ENCODE results near the gene ST3GAL2.
"Not testable (repeated sequence)": the region's sequence is repeated elsewhere in the genome, so short reads cannot be mapped to it uniquely, and the experiment has no call there.

The ST3GAL2 gene

DNA sequence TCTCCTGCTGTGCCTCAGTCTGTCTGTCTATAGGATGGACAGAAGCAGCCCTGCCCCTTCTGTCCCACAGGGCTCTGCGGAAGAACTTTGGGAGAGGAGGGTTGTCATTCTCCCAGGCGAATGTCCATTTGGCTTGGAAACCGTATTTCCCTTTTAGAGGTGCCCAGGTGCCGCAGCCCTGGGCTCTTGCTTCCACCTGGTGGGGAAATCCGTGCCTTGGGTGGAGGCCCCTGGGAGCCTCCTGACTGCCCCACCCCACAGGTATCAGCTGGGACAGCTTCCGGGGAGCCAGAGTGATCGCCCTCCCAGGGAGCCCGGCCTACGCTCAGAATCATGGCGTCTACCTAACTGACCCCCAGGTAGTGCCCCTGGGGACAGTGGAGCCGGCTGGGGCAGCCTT is 28.2 kb upstream of the ST3GAL2 start:
- DNase-seq (ENCODE audit: low spot score): no peak

- DNase-seq (ENCODE audit: low spot score): no peak
Observed at GRCh38 chr16:70466805-70467076, 27.8 kb upstream of the ST3GAL2 start.

- no peak for DNase-seq (ENCODE audit: low spot score)
Observed at GRCh38 chr16:70465999-70466804, 27.3 kb upstream of the ST3GAL2 start.

- no peak for DNase-seq (ENCODE audit: low spot score)
Observed at GRCh38 chr16:70463235-70463634, 24.3 kb upstream of the ST3GAL2 start.

DNA sequence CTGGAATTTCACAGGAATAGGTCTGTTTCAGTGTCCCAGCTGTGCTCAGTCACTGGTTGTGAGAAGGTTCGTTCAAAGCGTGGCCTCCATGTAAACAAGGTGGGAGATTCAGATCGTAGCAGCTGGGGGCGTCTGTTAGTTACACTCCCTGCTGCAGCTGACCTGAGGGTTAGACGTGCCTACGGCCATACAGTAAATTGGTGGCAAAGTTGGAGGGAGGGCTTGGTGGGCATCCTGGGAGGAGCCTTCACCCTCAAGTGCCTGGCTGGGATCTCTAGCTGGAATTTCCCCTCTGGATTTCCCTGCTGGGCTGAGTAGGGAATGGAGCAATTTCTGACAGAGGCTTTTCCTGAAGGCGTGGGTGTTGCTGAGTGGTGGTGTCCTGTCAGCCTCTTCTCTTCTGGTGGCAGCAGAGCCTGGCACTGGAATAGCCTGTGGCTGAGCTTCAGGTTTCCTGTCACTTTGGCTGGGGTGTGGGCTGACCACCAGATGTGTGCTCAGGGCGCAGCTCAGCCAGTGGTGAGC is 21.9 kb upstream of the ST3GAL2 start:
- peak; percentile 48 for DNase-seq (ENCODE audit: low spot score)

- DNase-seq (ENCODE audit: low spot score): no peak
Observed at GRCh38 chr16:70457446-70458166, 18.7 kb upstream of the ST3GAL2 start.

DNA sequence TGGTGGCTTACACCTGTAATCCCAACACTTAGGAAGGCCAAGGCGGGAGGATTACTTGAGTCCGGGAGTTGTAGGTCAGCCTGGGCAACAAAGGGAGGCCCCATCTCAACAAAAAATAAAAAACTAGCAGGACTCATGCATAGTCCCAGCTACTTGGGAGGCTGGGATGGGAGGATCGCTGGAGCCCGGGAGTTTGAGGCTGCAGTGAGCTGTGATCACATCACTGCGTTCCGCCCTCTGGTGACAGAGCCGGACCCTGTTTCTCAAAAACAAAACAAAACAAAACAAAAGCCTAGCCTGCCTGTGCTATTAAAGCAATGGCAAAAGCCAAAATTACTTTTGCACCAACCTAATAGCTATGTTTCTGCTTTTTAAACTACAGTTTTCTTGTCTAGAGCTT is 17.0 kb upstream of the ST3GAL2 start:
- DNase-seq (ENCODE audit: low spot score): no peak

GRCh38 chr16:70454222-70455034 is 15.5 kb upstream of the ST3GAL2 start, which contains the start of gene FCSK:
Gene FCSK (plus strand): TSS chr16:70454595. CDS start chr16:70463191, 8,596 bp downstream.
- peak; percentile 84 for DNase-seq (ENCODE audit: low spot score)

DNA sequence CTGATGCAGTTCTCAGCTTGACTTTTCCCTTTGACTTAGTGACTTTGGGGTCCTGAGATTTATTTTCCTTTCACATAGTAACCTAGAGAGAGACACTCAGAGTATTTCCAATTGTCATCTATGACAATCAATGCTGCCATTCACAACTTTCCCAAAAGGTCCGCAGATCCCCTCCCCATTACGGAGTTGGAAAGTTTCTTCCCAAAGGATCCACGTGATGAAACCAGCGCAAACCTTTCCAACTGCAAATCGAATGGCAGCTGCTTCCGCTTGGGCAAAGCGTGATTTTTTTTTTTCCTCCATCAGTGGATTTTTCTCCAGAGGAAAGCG is 15.0 kb upstream of the ST3GAL2 start:
- peak; percentile 52 for DNase-seq (ENCODE audit: low spot score)

- no peak for DNase-seq (ENCODE audit: low spot score)
Observed at GRCh38 chr16:70453117-70453891, 14.4 kb upstream of the ST3GAL2 start.

GRCh38 chr16:70451004-70451340 is 12.1 kb upstream of the ST3GAL2 start:
- DNase-seq (ENCODE audit: low spot score): not testable (repeated sequence)

DNA sequence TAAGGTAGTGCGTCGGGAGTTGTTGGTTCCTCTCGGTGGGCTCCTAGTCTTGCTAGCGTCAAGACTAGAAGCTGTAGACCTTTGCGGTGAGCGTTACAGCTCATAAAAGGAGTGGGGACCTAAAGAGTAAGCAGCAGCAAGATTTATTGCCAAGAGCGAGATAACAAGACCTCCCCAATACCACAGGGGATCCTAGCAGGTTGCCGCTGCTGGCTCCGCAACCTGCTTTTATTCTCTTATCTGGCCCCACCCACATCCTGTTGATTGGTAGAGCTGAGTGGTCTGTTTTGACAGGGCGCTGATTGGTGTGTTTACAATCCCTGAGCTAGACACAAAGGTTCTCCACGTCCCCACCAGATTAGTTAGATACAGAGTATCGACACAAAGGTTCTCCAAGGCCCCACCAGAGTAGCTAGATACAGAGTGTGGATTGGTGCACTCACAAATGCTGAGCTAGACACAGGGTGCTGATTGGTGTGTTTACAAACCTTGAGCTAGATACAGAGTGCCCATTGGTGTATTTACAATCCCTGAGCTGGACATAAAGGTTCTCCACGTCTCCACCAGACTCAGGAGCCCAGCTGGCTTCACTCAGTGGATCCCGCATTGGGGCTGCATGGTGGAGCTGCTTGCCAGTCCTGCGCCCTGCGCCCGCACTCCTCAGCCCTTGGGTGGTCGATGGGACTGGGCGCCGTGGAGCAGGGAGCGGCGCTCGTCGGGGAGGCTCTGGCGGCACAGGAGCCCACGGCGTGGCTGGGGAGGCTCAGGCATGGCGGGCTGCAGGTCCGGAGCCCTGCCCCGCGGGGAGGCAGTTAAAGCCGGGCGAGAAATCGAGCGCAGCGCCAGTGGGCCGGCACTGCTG is 11.5 kb upstream of the ST3GAL2 start:
- not testable (repeated sequence) for DNase-seq (ENCODE audit: low spot score)

- DNase-seq (ENCODE audit: low spot score): no peak
Observed at GRCh38 chr16:70448075-70448474, 9.2 kb upstream of the ST3GAL2 start.

- DNase-seq (ENCODE audit: low spot score): no peak
Observed at GRCh38 chr16:70444249-70445063, 5.6 kb upstream of the ST3GAL2 start.

DNA sequence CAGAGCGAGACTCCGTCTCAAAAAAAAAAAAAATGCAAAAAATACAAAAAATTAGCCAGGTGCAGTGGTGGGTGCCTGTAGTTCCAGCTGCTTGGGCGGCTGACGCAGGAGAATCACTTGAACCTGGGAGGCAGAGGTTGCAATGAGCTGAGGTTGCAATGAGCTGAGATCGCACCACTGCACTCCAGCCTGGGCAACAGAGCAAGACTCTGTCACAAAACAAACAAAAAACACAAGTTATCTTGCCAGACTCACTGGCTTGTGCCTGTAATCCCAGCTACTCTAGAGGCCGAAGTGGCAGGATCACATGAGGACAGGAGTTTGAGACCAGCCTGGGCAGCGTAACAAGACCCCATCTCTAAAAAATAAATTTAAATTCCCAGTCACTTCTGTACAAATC is 3.4 kb upstream of the ST3GAL2 start:
- no peak for DNase-seq (ENCODE audit: low spot score)

DNA sequence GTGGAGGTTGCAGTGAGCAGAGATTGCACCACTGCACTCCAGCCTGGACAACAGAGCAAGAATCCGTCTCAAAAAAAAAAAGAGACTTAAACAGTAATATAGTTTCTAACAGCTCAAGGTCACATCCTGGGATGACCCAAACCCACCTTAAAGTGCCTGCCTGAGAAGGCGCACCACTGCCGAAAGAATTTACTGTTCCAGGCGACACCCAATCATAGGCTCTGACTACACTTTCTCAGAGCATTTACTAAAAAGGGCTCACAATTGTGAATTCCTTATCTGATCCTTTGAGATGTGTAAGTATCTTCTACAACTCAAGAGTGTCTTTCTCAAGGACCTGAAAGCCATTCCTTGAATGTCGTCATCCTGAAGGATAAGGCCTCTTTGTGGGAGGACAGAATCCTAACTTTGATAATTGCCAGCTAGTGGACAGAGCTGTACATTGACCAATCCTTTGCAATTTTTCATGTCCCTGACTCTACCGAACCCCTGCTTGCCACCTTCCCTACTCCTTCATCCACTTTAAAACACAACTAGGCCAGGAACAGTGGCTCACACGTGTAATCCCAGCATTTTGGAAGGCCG is 2.6 kb upstream of the ST3GAL2 start:
- DNase-seq (ENCODE audit: low spot score): no peak

- DNase-seq (ENCODE audit: low spot score): no peak
Observed at GRCh38 chr16:70440009-70440692, 1.3 kb upstream of the ST3GAL2 start.

DNA sequence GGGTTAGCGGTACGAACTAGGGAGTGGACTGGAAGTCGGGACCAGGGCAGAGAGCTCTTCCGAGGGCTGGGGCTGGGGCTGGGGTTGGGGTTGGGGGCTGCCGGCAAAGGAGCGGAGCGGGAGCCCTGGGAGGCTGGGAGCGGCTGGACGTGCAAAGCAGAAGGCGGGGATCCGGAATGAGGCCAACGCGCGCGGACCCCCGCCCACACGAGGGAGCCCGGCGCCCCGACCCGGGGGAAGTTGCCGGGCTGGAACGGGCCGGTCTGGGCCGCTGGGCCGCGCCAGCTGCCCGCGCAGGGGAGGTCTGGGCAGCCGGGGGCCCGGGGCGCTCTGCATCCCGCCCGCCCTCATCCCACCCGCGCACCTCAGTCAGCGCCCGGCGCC is 323 bp downstream of the ST3GAL2 start:
- DNase-seq (ENCODE audit: low spot score): no peak
